Measurements from ENCODE around the gene HOXB9. TPM values are rescaled to one million over a fixed set of nuclear protein-coding genes. Genes with fewer than 3 reads are reported as not detected.

Gene HOXB9
- total and polyA plus RNA-seq, 9 of the 15 experiments (the other 6 are each of a cell fraction or from before 2014, with no cell fraction given): 3.1 to 196 (median 77.6) TPM

DNA sequence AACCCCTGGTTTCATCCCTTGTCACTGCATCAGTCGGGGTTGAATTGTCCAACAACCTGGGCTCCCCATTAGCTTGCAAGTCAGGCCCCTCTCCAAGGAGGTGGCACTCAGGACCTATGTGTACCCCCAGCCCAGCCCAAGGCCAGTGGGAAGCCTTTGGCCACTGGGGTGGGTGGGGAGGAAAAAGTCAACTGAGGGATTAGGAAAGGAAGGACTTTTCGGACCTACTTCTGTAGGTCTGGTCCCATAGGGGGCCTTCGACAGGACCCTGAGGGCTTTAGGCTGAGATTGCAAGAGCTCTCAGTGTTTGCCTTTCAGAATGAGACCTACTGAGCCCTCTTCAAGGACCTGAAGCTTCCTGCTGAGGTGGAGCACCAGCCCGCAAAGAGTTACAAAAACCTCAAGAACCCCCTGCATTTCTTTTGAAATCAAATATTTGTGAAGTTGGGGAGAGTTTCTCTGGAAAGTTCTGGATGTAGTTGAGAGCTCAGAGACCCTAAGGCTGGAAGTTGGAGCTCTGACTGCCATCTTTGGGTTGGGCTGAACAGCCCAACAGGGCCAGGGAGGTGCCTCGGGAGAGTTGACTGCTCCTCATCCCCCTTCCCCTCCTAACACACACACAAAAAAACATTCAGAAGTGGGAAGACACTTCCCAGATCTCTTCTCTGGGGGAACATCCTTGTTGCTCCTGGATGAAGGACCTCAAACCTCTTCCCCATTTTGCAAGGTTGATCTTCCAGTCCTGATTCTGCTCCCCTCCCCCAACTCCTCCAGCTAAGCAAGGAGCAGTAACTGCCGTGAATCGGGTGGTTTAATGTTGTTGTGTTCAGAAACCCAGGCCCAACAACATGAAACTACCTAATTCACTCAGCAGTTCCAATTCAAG, 5.8 kb upstream of the HOXB9 start (continued):
- no peak for TF ChIP-seq ZBTB34 (CRISPR knock-in tag; IDR thresholded peaks at IDR 0.05)
- no peak for TF ChIP-seq SMAD2 (IDR thresholded peaks at IDR 0.05; ENCODE audit: low read depth, low read length)
- no peak for TF ChIP-seq ETV6 (IDR thresholded peaks at IDR 0.05; ENCODE audit: borderline replicate concordance in 1 of 2, low read depth in 2 of 2, low read length in 1 of 2)
- TF ChIP-seq ETV6 (CRISPR knock-in tag; IDR thresholded peaks at IDR 0.05; ENCODE audit: borderline replicate concordance): no peak
- TF ChIP-seq ELK3 (CRISPR knock-in tag; IDR thresholded peaks at IDR 0.05): no peak
- no peak for TF ChIP-seq USF1 (CRISPR knock-in tag; IDR thresholded peaks at IDR 0.05)
- no peak for TF ChIP-seq NR4A1 (CRISPR knock-in tag; IDR thresholded peaks at IDR 0.05)
- TF ChIP-seq NR4A1 (tag; IDR thresholded peaks at IDR 0.05): peak; percentile 36; the same call in 1 of the 2 replicates
- TF ChIP-seq TRIM24 (IDR thresholded peaks at IDR 0.05): no peak
- no peak for TF ChIP-seq U2AF2 (optimal IDR thresholded peaks at IDR 0.05; ENCODE audit: low read depth, low read length)
- TF ChIP-seq, protein P1, sequence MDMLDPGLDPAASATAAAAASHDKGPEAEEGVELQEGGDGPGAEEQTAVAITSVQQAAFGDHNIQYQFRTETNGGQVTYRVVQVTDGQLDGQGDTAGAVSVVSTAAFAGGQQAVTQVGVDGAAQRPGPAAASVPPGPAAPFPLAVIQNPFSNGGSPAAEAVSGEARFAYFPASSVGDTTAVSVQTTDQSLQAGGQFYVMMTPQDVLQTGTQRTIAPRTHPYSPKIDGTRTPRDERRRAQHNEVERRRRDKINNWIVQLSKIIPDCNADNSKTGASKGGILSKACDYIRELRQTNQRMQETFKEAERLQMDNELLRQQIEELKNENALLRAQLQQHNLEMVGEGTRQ (CRISPR knock-in tag; IDR thresholded peaks at IDR 0.05): no peak
- no peak for TF ChIP-seq ZNF695 (CRISPR knock-in tag; IDR thresholded peaks at IDR 0.05)
- TF ChIP-seq PHF8 (IDR thresholded peaks at IDR 0.05; ENCODE audit: borderline replicate concordance, low read length): no peak
- TF ChIP-seq ETS1 (conservative IDR thresholded peaks at IDR 0.05; ENCODE audit: control insufficient read depth, low read depth, low read length): no peak
- TF ChIP-seq CBX2 (IDR thresholded peaks at IDR 0.05; ENCODE audit: insufficient read depth, low read length, poor library complexity, severe bottlenecking): no peak
- no peak for TF ChIP-seq KLF13 (tag; IDR thresholded peaks at IDR 0.05; ENCODE audit: borderline replicate concordance, low read depth)
- TF ChIP-seq HNRNPK (IDR thresholded peaks at IDR 0.05; ENCODE audit: low read depth, low read length, poor library complexity, severe bottlenecking): no peak
- no peak for TF ChIP-seq SP1 (CRISPR knock-in tag; IDR thresholded peaks at IDR 0.05)
- TF ChIP-seq, protein P2, sequence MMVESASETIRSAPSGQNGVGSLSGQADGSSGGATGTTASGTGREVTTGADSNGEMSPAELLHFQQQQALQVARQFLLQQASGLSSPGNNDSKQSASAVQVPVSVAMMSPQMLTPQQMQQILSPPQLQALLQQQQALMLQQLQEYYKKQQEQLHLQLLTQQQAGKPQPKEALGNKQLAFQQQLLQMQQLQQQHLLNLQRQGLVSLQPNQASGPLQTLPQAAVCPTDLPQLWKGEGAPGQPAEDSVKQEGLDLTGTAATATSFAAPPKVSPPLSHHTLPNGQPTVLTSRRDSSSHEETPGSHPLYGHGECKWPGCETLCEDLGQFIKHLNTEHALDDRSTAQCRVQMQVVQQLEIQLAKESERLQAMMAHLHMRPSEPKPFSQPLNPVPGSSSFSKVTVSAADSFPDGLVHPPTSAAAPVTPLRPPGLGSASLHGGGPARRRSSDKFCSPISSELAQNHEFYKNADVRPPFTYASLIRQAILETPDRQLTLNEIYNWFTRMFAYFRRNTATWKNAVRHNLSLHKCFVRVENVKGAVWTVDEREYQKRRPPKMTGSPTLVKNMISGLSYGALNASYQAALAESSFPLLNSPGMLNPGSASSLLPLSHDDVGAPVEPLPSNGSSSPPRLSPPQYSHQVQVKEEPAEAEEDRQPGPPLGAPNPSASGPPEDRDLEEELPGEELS (CRISPR knock-in tag; IDR thresholded peaks at IDR 0.05; ENCODE audit: borderline replicate concordance): no peak

All from K562 (cell line).